Fibroblast of peridontal ligament (primary cell): Measurements from ENCODE around the gene LASP1NB.

ENCODE experiments used
- DNase-seq: peaks from one replicate; pipeline ENCODE4 v3.0.0-alpha.2; 2010; ENCODE audit errors: extremely low read depth

LASP1NB gene

DNA sequence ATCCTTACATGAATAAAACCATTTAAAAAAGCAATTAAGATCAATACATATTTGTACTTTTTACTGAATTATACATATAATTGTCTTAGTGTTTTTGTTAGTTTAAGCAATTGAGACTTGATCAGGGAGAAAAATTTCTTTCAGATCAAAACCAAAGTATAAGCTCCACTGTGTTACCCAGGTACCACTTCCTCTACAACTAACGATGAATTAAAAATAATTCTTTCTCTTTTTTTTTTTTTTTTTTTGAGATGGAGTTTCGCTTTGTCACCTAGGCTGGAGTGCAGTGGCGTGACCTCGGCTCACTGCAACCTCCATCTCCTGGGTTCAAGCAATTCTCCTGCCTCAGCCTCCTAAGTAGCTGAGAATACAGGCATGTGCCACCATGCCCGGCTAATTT is 35.0 kb downstream of the LASP1NB start:
- DNase-seq: no peak

DNA sequence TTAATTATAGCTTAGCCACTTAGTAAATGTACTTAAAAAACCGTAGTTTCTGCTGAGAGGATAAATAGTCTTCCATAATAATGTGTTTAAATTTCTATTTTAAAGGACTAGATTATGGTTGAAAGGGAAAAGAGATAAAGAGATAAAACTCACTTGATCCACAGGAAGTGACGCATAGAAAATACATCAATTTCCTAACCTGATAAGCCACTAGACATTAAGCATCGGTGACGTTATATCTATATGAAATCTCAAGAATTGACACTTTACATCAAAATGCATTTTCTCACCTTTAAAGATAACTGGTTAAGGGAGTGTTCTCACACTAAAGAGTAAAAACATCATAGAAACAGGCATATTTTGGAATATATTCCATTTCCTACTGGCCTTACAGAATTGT is 36.0 kb downstream of the LASP1NB start:
- no peak for DNase-seq

DNA sequence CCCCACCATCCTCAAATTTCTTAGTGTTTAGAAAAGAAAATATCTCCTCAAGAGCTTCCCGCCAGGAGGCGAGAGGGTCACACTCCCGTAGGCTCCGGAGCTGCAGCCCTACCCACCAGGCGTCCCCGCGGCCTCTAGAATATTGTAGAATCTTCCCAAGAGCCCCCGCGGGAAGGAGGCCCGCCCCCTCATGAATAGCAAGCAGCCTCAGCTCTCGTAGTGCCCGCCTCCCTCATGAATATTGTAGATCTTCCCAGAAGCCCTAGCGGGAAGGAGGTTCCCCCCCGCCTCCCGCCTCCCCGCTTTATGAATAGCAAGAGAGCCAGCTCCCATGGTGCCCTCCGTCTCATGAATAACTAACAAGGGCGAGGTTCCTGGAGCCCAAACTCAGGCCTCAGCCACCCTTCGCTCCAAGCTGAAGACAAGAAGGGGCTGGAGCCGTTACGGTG is 41.9 kb downstream of the LASP1NB start, which contains the start of gene FBXO47:
TSS of gene FBXO47 (minus strand) at position 114 of the 449 bp plus-strand sequence. CDS start 4,378 bp downstream, outside the sequence.
- peak; percentile 81 for DNase-seq

DNA sequence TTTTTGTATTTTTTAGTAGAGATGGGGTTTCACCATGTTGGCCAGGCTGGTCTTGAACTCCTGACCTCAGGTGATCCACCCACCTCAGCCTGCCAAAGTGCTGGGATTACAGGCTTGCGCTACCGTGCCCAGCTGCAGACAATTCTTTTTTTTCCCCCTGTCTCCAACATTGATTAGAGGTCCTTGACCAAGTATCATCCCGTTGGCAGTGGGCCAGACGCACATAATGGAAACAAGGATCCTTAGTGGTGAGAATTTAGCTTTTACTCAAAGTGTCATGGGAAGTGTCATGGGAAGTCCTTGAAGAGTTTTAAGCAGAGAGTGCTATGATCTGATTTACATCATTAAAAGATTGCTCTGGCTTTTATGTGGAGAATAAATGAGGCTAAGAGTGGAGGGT is 43.9 kb downstream of the LASP1NB start:
- no peak for DNase-seq

DNA sequence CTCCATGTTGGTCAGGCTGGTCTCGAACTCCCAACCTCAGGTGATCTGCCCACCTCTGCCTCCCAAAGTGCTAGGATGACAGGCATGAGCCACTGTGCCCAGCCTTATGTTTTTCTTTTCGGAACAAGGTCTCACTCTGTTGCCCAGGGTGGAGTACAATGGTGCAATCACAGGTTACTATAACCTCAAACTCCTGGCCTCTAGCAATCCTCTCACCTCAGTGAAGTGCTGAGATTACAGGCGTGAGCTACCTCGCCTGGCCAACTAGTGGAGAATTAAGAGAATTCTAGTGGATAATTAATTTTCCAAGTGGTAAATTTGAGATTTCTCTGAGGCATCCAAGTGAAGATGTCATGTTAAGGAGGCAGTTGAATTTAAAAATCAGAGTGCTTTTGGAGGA is 44.7 kb downstream of the LASP1NB start:
- no peak for DNase-seq

DNA sequence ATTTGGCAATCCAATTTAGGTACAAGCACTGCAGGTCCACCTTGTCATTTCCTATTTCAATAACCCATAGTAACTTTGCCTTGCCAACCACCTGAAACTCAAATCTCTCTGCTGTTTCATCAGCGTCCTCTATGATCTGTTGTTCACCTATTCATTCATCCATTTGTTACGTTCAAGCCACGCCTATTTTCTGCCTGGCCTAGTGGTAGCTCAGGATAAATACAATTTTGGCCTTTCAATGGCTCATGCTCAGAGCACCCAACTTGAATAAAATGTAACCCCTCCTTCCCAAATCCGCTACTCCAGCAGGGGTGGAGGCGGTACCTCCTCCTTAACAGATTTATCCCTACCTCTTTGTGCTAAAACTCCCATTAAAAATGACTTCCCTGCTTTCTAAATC is 45.4 kb downstream of the LASP1NB start:
- DNase-seq: no peak

DNA sequence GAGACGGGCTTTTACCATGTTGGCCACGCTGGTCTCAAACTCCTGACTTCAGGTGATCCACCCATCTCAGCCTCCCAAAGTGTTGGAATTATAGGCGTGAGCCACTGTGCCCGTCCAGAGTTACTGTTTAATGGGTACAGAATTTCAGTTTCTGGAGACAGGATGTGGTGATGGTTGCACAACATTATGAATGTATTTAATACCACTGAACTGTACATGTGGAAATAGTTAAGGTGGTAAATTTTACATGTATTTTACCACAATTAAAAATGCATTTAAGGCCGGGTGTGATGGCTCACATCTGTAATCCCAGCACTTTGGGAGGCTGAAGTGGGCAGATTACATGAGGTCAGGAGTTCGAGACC is 50.8 kb downstream of the LASP1NB start:
- peak; percentile 48 for DNase-seq

DNA sequence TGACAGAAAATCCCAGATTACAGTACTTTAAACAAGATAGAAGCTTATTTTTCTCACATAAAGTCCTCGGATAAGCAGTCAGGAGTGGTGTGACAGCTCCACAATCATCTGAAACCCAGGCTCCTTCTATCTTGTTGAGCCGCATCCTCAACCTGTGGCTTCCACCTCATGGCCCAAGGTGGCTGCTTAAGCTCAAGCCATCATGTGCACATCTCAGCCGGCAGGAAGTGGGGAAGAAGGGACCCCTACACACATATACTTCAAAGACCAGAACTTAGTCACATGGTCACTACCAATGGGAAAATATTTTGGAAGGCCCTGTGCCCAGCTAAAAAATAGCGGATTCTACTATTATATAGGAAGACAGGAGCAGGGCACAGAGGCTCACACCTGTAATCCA is 52.8 kb downstream of the LASP1NB start:
- DNase-seq: no peak
